Renal cortex interstitium (tissue), 11 donors: Measurements from ENCODE around the gene RMND1. TPM values are rescaled to one million over a fixed set of nuclear protein-coding genes. Genes with fewer than 3 reads are reported as not detected.
"Not testable (repeated sequence)": the region's sequence is repeated elsewhere in the genome, so short reads cannot be mapped to it uniquely, and the experiment has no call there.

ENCODE experiments used
- DNase-seq, 11 donors: peaks; one replicate each; pipeline ENCODE4 v3.0.0-alpha.2; 2013; ENCODE audit warnings: low read depth in 9 of 11, low spot score in 4 of 11; ENCODE audit errors: extremely low read depth in 1 of 11
- polyA plus RNA-seq, 3 donors: library from polyadenylated mRNA; unstranded; fragments of 120-200 nt; gene quantifications; one replicate each; pipeline ENCODE4 v1.2.1, GENCODE V29; 2013; ENCODE audit not compliant: insufficient read length in 3 of 3

The RMND1 gene
- polyA plus RNA-seq, 3 donors = 49.4 to 69.2 (median 57.7) TPM

DNA sequence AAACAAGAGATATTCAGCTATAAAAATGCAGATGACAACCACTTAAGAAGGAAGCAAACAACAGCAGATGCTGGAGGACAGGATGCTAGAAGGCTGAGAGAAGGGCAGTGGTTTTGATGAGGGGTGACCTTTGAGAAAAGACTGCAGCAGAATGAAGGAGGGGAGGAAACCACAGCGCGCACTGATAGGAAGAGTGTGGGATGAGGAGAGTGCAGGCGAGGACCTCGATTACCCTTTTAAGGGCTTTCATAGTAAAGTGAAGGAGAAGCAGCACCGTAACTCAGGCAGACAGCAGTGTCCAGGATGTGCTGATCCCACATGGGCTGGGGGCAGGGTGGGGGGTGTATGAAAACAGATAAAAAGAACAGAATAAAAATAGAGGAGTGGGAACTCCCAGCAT lies 79.8 kb downstream of the RMND1 start:
- no peak for DNase-seq

DNA sequence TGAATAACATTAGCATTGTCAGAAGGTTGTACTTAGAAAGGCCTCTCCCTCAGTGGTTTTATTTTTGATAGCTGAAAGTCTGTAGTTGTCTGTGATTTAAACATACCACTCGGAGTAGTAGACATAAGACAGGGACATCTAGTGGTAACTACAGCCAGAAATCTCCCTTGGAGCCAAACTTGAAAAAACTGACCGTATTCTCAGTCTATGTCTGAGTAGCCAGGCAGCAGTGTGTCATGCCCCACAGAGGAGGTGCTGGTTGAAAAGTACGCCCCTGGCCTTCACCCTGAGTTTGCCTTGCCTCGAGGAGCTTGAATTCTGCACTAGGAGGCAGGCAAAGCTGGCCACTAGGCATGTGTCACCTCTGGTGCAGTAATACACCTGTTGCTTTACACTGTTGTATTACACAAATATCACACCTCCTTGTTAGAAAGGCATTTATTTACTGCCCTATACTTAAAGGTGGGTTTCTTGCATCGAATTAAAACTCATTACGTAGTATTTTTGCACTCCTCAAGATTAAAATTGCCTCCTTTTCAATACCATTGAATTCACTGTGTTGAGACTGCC lies 81.3 kb downstream of the RMND1 start:
- DNase-seq = no peak

DNA sequence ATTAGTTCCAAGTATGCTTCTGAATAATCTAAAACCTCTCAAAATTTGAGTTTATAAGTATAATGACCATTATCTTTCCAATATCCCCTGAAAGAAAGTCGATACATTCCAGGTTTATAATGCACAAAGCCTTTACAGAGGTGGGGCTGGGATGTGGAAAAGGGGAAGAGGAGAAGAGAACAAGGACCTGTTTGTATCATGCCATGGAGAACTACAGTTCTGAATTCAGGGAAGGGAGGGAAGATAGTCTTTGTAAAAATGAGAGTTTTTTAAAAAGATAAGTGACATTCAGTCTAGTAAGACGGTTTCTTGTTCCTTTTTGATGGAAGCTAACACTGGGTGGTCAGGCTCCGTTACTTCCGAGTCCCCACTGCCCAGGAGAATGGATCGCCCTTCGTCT lies 86.7 kb downstream of the RMND1 start:
- no peak for DNase-seq

DNA sequence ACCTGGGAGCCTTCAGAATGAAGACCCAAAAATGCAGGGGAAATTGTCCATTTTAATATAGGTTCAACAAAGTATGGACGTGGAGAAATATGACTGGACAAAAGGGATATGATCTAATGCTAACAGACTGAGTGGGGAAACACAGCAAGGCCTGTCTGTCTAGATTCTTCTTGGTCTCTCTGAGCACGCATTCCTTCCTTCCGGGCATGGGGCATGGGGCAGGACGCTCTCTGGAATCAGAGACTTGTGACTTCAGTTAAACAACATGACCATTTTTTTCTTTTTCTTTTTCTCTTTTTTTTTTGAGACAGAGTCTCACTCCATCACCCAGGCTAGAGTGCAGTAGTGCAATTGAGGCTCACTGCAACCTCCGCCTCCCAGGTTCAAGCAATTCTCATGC lies 92.4 kb downstream of the RMND1 start:
- DNase-seq = no peak

DNA sequence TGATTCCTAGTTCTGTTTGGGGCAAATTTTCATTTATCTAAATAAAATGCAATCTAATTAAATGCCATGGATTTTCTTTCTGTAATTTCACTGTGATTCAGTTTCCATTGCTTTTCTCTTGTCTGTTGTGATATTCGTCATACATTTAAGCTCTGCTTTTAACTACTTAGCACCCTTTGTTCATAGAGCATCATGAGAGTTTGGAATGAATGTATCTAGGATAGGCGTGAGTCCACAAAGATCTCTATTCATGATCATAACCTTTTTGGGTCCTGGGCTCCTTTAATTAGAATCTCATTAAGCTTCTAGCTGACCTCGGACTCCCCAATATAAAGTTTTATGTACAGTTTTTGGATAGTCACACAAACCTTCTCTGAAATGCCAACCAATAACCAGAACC lies 93.5 kb downstream of the RMND1 start:
- DNase-seq = no peak

DNA sequence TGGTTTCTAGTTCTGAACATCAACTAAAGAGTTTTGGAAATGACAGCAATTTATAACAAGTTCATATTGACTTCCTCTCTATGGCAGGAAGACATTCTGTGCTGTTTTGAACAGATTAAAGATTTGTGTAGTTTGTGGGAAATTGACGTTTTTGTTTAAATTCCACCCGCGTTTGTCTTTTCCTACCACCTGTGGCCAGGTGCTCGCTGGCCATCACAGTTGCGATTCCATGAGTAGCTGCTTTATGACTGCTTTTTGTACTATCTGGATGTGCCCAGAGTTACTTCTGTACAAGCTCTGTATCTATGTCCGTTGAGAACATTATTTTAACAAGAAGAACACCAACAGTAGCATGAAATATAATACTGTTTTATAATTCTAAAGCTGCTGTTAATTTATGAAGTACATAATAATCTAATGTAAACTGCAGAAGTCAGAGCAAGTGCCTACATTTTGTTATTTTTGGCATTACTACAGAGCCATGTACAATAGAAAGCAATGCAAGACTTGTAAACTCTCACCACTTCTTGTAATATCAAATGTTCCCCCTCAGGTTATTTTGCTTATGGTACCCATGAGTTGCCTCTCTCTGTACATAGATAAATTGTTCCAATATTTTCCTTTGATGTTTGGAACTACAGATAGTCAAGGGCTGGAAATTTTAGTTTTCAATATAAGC lies 94.0 kb downstream of the RMND1 start:
- DNase-seq = no peak

DNA sequence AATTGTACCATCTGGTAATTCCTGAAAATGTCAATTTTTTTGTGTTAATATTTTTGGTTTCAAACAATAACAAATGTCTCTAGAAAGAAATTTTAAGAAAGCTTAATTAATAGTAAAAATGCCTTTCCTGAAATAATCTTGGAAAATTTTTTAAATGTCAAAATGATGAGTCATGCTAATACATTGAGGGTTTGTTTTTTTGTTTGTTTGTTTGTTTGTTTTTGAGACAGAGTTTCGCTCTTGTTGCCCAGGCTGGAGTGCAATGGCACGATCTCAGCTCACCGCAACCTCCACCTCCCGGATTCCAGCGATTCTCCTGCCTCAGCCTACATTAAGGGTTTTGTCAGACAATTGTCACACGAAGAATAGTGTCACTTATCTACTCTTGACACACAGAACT lies 94.9 kb downstream of the RMND1 start:
- DNase-seq = not testable (repeated sequence)

Other genes with a start within 250 kb of the RMND1 start
- 100 to 1,000 TPM; 175 to 206 (median 194) TPM for gene AKAP12, start 212.2 kb downstream of the RMND1 start, polyA plus RNA-seq
- 10 to 100 TPM; 13.8 to 18.4 (median 16.1) TPM for gene ZBTB2, start 60.6 kb downstream of the RMND1 start, polyA plus RNA-seq
- gene CCDC170, start 41.9 kb upstream of the RMND1 start, polyA plus RNA-seq = 1 to 10 TPM; 3.6 TPM